Right ventricle myocardium superior (tissue), 1 donor: Measurements from ENCODE around the gene ELFN1. TPM values are rescaled to one million over a fixed set of nuclear protein-coding genes. Genes with fewer than 3 reads are reported as not detected.

ENCODE experiments used
- ATAC-seq: fragments of 200-7000 bp; cut with Tn5 transposase; one replicate; pipeline ENCODE4 v1.9.1; 2020; ENCODE audit warnings: mild to moderate bottlenecking; ENCODE audit not compliant: poor library complexity
- DNase-seq: peaks from one replicate; pipeline ENCODE4 v3.0.0-alpha.2; 2020
- intact Hi-C: fragments of 100-400 bp; cut with DNase I; formaldehyde crosslinking; loops from one replicate; pipeline ENCODE4 v1.11.2; 2022
- total RNA-seq: library from RNA; stranded (reverse); fragmentation: NEBNext Ultra II Directional; extraction: Animal tissue kit (Norgen Biotek cat#: 25700); gene quantifications from one replicate; pipeline ENCODE4 v1.2.1, GENCODE V29; 2021
- donor health status: DM: no; HTN: yes; CAD: no; lungs with severe emphysema.

Gene ELFN1
- total RNA-seq, 1 donor from 2014 or later, result 10.8 TPM

DNA sequence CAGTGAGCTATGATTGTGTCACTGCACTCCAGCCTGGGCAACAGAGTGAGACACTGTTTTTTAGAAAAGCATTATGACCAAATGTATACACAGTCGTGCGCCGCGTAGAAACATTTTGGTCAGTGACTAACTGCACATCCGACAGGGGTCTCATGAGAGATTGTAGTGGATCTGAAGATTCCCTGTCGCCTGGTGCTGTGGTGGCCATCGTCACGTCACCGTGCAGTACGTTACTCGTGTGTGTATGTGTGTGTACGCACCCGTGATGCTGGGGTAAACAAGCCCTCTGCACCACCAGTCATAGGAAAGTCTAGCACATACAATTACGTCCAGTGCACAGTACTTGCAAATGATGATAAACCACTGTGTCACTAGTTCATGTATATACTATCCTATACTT, 109.4 kb downstream of the ELFN1 start:
- intact Hi-C loops, result no loop called here
- ATAC-seq (no peak), DNase-seq (no peak)

GRCh38 chr7:1781369-1781768, 111.3 kb downstream of the ELFN1 start:
- no peak for ATAC-seq
- no peak for DNase-seq
- intact Hi-C loops, result no loop called here

- ATAC-seq (no peak), DNase-seq (no peak)
- intact Hi-C loops, result no loop called here
Measured at GRCh38 chr7:1785839-1786238, 115.8 kb downstream of the ELFN1 start.

- no peak for ATAC-seq
- DNase-seq, result no peak
- intact Hi-C loops, result no loop called here
Measured at GRCh38 chr7:1787241-1787640, 117.2 kb downstream of the ELFN1 start.

GRCh38 chr7:1787681-1788235, 117.7 kb downstream of the ELFN1 start:
- DNase-seq (no peak), ATAC-seq (no peak)
- intact Hi-C loops, result no loop called here

- intact Hi-C loops, result no loop called here
- ATAC-seq (no peak), DNase-seq (no peak)
Measured at GRCh38 chr7:1794888-1795542, 124.9 kb downstream of the ELFN1 start.

Other genes with a start within 250 kb of the ELFN1 start
- 6.2 TPM for gene MICALL2, start 210.8 kb upstream of the ELFN1 start, total RNA-seq
- gene INTS1, start 165.9 kb upstream of the ELFN1 start, total RNA-seq, result 29.2 TPM
- gene MAFK, start 139.6 kb upstream of the ELFN1 start, total RNA-seq, result 59.4 TPM
- gene TMEM184A, start 114.1 kb upstream of the ELFN1 start, total RNA-seq, result 0.30 TPM
- gene PSMG3, start 100.2 kb upstream of the ELFN1 start, total RNA-seq, result 12.1 TPM